HepG2 (cell line): ENCODE measurements around the gene CNTN5.

Experiments used
- KAT7 ChIP-seq: IDR thresholded peaks from 2 replicates; pipeline ENCODE4 v1.6.1; 2018; ENCODE audit warnings: borderline replicate concordance, missing compliant biosample characterization
- U2AF1 ChIP-seq: fragments of 200-400 bp; formaldehyde crosslinking; optimal IDR thresholded peaks from 2 replicates; pipeline ENCODE3; 2017; ENCODE audit warnings: mild to moderate bottlenecking, low read depth, low read length
- ZBTB7A ChIP-seq: sonication (generic); formaldehyde crosslinking; IDR thresholded peaks from 2 replicates; pipeline ENCODE4 v1.8.0; 2022; ENCODE audit warnings: mild to moderate bottlenecking, missing genetic modification reagents

DNA sequence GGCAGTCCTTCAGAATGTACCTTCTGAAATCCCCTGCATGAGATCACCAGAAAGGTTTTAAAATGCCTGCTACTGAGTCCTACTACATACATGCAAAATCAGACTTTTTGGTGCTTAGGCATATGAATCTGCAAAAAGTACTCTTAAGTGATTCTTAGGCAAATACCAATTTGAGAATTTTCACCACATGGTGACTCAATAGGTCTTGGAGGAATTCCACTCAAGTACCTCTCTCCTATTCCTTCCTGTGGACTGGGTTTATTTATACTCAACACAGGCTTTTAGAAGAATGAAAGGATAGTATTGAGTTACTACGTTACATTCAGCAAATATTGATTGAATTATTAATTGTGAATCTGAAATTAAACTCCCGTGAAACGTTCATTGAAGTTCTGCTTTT lies 223.9 kb downstream of the CNTN5 start:
- no peak for TF ChIP-seq ZBTB7A (CRISPR knock-in tag)
- no peak for TF ChIP-seq KAT7
- TF ChIP-seq U2AF1 = no peak
